GM21526 (cell line): Measurements from ENCODE around the gene SEMA6B.

ENCODE experiments used
- ATAC-seq: cut with Tn5 transposase; IDR thresholded peaks from one replicate; pipeline ENCODE4 v1.9.1; 2021; ENCODE audit warnings: moderate library complexity; ENCODE audit not compliant: unreplicated experiment, low FRiP score

The SEMA6B gene

GRCh38 chr19:4588291-4588761 lies 28.8 kb upstream of the SEMA6B start:
- no peak for ATAC-seq

- no peak for ATAC-seq
These were observed 28.0 kb upstream of the SEMA6B start for GRCh38 chr19:4587527-4587926.

GRCh38 chr19:4586691-4587090 lies 27.2 kb upstream of the SEMA6B start:
- ATAC-seq: no peak

- ATAC-seq: no peak
These were observed 26.8 kb upstream of the SEMA6B start for GRCh38 chr19:4586245-4586644.

GRCh38 chr19:4585556-4585955 lies 26.1 kb upstream of the SEMA6B start:
- no peak for ATAC-seq

- no peak for ATAC-seq
These were observed 25.4 kb upstream of the SEMA6B start for GRCh38 chr19:4584670-4585460.

GRCh38 chr19:4583961-4584669 lies 24.6 kb upstream of the SEMA6B start:
- no peak for ATAC-seq

- no peak for ATAC-seq
These were observed 23.7 kb upstream of the SEMA6B start for GRCh38 chr19:4582980-4583842.

GRCh38 chr19:4581666-4582553 lies 22.4 kb upstream of the SEMA6B start:
- no peak for ATAC-seq

- ATAC-seq: no peak
These were observed 21.6 kb upstream of the SEMA6B start for GRCh38 chr19:4580961-4581665.

- ATAC-seq: no peak
These were observed 20.8 kb upstream of the SEMA6B start for GRCh38 chr19:4580021-4580901.

GRCh38 chr19:4579389-4579788 lies 19.9 kb upstream of the SEMA6B start:
- no peak for ATAC-seq

- ATAC-seq: no peak
These were observed 19.2 kb upstream of the SEMA6B start for GRCh38 chr19:4578552-4579248.

- ATAC-seq: no peak
These were observed 17.7 kb upstream of the SEMA6B start for GRCh38 chr19:4577020-4577782.

GRCh38 chr19:4576016-4576933 lies 16.8 kb upstream of the SEMA6B start:
- no peak for ATAC-seq
